ENCODE data around the gene LDLRAP1.

Gene LDLRAP1

DNA sequence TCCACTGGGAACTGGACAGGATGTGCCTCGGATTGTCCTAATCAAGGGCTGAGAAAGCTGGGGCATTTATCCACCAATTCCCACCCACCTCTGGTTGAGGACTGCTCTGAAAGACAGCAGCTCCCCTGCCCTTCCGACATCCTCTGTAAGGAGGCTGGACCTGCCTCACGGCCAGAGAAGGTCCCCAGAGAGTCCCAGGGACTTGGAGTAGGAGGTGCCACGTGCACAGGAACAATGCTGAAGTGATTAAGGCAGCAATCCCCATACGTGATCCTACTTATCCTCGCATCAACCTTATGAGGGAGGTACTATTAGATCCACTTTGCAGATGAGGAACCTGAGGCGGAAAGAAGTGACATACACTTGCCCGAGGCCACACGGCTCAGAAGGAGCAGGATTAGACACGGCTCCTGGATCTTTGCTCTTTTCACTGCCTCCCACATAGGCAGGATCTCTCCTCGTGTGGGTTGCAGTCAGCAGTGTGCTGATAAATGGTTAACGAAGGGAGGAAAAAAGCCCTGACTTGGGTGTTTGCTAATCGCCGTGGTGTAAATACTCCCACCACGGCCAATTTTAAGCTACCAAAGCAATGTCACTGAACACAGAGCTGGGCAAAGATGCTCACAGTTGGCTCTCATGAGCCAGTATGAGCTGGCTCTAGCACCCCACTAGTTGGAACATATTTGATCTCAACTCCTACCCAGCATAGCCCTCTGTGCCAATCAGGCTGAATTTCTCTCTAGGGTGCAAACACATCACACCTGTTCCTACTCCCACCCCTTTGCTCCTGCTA is 18.6 kb upstream of the LDLRAP1 start:
- DNase-seq (ENCODE audit: low read depth in 2 of 2) = no peak

DNA sequence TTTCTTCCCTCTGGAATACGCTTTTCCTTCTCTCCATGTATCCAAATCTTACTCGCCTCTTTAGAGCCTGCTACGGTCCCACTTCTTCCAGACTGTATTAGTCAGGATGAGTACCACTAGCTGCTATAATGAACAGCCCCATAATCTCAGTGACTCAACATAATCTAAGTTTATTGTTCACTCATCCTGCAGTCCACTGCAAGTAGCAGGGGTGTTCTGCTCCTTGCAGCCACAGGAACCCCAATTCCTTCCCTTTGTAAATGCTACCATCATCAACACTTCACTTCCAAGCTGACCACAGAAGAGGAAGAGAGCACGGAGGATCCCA is 18.1 kb upstream of the LDLRAP1 start:
- no peak for DNase-seq (ENCODE audit: low read depth in 2 of 2)

DNA sequence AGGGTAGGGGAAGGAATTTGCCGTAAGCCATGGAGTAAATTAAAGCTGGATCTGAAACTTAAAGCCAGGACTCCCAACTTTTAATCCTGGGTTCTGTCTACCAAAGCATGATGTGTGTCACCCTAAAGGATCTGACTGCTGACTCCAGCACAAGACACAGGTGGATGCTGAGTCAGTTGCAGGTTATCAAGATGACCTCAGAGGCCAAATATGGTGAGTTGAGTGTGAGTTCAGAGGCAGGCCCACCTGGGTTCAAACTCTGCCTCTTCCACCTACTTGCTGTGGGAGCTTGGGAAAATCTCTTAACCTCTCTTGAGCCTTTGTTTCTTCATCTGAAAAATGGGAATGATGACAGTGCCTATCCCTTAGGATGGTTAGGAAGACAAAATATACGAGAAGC is 16.7 kb upstream of the LDLRAP1 start:
- no peak for DNase-seq (ENCODE audit: low read depth in 2 of 2)

DNA sequence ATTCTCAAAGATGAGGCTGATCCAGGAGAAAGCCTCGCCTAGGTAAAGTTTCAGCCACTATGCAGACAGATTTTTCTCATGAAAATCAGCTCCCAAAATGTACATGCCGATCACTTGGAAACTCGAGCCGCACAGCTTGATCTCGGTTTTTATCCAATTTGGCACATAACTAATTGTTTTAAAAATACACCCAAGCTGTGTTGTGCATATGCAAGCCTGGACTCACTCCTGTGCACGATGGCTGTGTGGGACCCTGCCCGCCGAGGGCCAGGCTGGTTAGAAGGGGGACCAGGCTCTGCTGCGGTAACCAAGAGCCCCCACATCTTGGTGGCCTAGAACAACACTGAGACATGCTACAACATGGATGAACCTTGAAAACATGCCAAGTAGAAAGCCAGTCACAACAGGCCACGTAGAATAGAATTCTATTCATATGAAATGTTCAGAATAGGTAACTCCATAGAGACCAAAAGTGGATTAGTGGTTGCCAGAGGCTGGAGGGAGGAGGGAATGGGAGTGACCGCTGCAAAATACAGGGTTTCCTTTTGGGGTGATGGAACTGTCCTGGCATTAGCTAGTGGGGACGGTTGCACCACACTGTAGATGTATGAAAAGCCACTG is 16.1 kb upstream of the LDLRAP1 start:
- DNase-seq (ENCODE audit: low read depth in 2 of 2) = no peak

DNA sequence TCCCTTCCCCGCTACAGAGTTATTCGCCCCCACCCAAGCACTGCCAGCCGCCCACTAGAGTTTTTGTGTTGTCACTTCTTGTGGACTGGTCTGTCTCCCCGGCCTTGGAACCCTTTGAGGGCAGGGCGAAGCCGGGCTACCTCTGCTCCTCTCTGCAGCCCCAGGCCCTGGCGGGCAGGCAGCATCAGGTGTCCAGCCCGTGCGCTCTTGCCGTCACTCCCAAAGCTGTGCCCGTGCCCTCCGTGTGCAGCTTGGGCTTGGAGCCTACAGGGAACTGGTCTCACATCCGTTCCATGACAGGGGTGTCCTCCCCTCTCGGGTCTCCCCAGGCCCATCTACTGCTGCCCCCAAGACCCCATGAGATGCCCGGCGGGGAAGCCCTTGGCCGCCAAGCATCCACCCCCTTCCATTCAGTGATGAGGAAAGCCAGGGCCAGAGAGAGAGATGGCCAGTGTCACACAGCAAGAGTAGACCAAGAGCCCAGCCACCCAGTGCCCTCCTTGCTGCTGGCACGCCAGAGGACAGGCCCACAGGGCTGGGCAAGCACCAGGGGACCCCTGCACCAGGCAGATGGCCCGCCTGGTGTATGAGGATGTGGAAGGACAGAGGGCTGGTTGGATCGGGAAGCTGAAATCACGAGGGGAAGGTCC is 15.3 kb upstream of the LDLRAP1 start:
- DNase-seq (ENCODE audit: low read depth in 2 of 2) = no peak

DNA sequence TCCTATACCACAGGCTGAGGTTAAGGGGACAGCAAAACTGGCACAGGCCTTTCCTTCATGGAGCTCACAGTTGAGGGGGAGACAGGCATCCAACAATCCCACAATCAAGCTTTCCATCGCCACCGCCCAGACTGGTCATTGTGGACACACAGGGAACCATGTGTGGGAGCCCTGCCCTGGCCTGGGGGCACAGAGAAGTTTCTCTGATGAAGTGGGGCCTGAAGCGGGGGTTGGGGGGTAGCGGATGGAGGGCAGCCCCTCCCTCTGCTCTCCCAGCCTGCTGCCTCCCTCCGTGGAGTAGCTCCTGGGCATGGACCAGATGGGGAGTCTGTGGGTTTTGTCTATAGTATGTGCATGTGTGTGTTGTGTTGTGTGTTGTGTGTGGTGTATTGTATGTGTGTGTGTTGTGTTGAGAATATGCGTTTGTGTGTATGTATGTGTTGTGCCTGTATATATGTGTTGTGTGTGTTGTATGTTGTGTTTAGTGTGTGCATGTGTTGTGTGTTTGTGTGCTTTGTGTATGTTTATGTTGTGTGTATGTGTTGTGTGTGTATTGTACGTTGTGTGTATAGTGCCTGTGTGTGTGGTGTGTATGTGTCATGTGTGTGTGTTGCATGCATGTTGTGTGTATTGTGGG is 14.4 kb upstream of the LDLRAP1 start:
- no peak for DNase-seq (ENCODE audit: low read depth in 2 of 2)

DNA sequence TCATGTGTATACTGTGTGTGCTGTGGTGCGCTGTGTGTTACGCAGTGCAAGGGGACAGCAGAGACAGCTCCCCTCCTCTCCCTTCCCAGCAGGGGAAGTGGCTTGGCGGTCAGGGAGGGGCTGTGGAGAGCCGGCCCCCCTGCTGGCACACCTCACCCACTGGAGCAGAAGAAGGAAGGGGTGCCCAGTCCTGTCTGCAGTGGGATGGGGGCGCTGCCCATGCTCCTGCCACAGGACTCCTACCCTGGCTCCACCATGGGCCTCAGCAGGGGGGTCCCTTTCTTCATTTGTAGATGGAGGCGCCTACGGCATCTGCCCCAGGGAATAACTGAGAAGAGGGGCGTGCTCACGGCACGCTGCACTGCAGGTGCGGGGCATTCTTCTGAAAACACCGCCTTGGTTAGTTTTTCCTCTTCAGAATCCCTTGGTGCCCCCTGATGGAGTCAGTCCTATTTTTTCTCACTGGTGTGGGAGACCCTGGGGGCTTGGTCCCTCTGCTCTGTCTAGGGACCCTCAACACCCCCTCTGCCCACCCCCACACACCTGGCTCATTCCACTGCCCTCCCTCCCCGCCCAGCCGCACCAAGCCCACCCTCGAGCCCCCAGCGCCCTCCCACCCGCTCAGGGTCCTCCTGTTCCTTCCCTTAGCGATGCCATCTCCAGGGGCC is 13.8 kb upstream of the LDLRAP1 start:
- DNase-seq (ENCODE audit: low read depth in 2 of 2) = no peak

DNA sequence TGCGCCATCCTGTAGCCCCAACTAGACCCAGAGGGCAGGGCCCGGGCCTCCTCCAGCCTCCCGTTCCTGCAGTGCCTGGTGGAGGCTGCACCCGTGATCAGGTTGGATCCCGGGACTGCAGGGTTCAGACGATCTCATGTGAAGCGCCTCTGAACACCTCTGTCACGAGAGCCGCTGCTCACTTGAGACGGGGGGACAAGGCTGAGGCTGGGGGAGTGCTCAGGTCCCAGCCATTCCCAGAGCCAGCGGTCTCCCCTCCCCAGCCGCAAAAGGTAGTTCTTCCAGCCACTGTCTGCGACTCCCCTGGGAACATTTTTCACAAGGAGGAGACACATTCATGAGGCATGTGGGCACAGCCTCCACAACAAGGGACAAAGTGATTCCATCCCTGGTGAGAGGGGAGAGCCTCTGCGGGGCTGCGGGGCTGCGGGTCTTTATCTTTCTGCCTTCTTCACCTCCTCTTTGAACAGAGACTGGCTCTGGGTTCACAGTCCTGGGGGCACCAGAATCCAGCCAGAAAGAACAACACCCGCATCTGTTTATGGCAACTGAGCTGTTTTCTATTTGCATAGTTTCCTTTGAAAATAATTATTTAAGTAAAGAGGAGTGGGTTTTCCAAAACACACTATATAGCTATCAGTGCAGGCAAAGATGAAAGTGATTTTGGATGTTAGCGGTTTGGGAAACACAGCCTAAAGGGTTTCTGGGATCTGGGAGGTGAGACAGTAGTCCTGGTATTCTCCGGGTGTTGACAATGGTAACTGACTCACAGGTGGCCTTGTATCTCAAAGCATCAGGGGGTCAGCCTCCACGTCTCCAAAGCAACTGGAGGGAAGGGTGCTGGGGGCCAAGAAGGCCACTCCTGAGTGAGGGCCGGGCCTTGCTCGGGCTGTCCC is 13.0 kb upstream of the LDLRAP1 start:
- DNase-seq (ENCODE audit: low read depth in 2 of 2) = no peak

DNA sequence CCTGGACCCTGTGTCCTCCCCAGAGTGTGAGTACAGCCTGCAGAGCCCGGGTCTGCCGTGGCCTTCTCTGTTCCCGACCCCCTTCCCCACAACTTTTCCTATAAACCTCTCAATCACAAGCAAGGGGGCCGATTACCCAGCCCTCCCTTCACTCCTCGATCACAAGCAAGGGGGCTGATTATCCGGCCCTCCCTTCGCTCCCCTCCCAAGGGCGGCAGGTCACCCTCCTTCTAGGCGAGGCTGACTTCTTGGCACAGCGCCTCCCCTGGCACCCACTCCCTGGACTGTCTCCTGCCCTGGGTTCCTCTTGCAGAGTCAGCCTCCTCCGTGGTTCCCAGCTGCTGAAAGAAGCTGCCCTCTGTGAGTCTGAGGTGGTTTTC is 12.3 kb upstream of the LDLRAP1 start:
- no peak for DNase-seq (ENCODE audit: low read depth in 2 of 2)

DNA sequence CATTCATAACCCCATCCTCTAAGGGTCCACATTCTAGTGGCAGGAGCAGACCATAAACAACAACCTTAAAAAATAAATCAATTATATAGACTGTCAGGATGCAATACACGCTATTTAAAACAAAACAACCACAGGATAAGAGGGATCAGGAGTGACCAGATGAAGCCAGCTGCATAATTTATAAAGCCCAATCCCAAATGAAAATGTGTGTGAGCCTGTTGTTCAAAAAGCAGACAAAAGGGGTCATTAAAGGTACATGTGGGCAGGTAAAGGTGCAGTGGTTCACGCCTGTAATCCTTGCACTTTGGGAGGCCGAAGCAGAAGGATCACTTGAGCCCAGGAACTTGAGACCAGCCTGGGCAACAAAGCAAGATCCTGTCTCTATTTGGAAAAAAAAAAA is 10.4 kb upstream of the LDLRAP1 start:
- no peak for DNase-seq (ENCODE audit: low read depth in 2 of 2)

DNA sequence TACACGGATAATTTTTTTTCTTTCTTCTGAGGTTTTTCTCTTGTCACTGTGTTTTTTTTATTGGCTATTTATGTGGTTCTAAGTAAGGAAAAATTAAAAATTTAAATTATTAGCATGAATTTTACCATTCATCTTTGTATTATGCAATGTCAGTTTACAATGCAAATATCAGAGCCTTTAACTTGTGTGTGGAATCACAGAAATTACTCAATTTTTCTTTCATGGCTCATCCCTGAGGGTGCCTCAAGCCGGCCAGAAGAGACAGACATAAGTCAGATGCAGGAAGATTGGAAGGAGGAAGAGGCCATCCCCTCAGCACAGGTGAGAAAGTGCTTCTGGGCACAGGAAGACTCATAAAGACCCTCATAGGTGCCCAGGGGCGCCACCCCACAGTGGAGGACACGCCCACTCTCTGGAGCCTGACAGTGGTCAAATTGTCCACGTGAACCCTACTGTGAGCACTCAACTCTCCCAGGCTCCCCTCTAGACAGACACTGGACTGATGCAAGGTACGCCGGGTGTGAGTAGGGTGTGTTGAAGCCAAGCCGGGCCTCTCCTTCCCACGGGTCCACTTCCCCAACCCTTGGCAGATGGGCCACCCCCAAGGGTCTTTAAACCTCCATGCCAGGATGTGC is 9.5 kb upstream of the LDLRAP1 start:
- no peak for DNase-seq (ENCODE audit: low read depth in 2 of 2)

DNA sequence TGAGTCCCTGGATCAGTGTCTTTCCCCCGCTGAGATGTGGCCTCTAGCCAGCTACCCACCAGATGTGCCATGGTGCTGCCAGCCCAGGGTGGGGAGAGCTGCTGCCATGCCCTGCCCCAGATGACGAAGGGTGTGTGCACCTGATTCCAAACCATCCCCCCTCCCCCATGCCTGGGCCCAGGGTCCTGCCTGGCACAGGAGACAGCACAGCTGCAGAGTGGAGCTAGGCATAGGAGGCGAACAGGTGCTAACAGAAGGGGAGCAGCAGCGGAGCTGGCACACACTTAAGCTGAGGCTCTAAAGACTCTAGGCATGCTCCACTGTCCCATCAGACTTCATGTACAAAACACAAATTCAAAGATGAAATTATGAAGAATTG is 9.0 kb upstream of the LDLRAP1 start:
- no peak for DNase-seq (ENCODE audit: low read depth in 2 of 2)

DNA sequence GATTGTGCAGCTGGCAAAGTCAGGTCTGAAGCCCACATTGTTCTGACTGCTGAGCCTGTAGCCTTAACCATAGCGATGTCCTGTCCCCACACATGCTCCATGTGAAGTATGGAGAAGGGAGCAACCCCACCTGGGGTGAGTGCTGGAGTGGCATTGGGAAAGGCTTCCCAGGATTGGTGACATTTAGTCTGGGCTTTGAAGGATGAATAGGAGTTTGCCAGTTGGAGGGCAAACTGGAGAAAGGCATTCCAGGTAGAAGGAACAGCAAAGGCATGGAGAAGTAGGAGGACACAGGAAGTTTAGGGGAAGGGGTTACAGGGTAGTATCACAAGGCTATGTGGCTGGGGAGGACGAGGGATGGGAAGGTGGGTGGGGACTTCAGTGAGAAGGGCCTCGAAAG is 7.3 kb upstream of the LDLRAP1 start:
- no peak for DNase-seq (ENCODE audit: low read depth in 2 of 2)

DNA sequence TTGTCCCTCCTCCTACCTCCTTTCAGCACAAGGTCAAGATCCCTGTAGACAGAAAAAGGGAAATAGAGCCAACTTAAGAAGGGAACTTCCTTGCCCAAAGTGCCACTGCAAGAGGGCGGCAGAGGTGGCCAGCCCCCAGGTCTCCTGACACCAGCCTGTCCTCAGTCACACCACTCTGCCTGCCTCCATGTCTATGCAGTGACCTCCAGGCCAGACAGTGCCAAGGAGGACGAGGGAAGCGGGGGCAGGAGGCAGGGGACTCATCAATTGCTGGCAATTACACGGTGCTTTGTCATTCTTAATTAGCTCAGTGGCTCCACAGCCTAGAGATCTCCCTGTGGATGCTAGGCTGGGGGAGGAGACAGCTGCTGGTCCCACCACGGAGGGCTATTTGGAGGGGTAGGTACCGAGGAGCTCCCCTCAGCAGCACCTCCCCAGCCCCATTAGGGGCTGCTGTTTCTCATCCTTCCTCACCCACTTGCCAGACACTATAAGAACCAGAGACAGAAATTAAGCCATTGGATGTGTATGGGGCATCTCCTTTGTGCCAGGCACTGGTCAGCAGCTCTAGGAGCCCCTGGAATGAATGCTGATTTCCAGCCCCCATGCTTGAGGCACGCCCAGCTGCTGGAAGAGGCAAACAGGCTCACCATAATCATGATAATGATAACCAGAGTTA is 6.1 kb upstream of the LDLRAP1 start:
- DNase-seq (ENCODE audit: low read depth in 2 of 2) = no peak

DNA sequence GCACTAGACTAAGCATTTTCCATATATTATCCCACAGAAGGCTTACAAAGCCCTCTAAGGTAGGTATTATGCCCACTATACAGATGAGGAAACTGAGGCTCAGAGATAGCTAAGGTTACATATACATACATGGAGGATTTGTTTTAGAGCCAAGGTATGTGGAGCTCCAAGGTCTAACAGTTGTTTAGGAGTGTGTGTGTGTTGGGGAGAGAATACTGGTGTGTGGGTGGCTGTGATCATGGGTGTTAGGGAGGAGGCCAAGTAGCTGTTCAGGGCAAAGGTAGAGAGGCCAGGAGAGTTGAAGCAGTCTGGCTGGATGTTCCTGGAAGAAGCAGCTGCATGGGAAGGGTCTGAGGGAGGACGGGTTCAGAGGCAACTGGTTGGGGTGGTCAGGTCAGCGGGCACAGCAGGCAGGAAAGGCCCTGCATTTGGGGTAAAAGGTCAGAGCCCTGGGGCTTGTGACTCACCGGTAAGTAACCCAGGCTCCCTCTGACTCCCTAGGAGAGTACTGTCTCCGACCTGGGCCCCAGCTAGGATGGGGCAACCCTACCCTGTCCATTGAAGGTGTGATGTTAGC is 5.1 kb upstream of the LDLRAP1 start:
- DNase-seq (ENCODE audit: low read depth in 2 of 2) = no peak

DNA sequence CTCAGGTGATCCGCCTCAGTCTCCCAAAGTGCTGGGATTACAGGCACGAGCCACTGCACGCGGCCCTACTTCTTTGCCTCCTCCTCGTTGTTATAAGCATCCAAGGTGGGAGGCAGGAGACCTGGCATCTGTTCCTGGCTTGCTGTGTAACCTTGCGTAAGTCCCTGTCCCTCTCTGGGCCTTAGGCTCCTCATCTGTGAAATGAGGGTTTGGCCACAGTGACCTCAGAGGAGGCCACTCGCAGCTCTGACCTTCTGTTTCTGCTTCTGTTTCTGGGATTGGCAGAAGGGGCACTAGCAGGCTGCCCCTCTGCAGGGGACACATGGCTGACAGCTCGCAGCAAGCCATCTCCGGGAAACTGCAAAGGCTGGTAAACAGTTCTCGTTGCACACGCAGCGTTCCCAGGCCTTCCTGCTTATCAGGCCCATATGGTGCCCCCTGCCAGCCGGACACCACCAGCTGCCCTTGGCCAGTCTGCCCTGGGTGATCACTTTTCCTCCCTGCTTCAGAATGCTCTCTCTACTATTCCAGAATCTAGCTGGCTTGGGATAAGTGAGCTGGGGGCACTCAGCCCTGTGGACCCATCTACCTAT is 2.6 kb upstream of the LDLRAP1 start:
- no peak for DNase-seq (ENCODE audit: low read depth in 2 of 2)

DNA sequence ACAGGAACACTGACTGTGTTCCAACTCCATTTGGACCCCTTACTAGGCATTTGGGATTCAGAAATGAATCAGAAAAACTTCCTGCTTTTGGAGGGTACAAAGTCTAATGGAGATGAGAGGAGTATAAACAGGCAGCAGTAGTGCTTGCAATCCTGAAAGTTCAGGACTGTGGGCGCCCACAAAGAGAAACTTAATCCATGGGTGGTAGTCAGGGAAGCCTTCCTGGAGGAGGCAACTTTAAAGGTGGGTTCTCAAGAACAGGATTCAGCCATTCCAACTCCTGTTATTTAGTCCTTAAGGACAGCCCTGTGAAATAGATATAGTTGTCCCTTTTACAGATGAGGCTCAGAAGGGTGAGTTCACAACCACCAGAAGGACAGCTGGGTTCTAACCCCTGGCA is 2.0 kb upstream of the LDLRAP1 start:
- no peak for DNase-seq (ENCODE audit: low read depth in 2 of 2)

DNA sequence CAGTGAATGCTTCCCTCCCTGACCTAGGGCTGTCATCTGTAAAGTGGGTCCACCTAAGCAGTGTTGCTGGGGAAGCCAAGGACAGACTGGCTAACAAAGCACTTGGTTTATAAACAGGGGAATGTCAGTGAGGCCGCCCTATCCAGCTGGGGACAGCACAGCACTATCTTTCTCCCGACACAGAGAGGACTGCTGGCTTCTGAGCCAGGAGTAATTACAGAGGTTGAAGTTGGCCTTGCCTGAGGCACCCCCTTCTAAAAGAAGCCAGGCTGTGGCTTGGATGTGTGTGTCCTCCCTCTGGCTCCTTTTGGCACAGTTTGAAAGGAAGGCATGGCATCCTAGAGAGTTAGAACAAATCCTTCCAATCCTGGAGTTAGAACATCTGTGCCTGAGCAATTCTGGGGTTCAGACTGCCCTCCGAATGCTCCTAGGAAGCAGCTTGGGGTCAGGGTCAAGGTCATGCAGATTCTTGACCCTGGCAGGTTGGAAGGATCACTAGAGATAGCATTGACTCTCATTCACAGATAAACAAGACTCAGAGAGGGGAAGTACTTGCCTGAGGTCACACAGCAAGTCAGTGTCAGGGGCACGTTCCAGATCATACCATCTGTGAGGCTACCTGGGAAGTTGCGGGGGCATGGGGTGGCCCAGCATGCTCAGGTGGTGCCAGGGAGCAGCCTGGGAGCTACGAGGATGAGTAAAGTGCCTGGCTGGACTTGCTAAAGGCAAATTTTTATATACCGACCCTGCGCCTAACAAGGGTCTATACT is 1.3 kb upstream of the LDLRAP1 start:
- DNase-seq (ENCODE audit: low read depth in 2 of 2) = no peak

DNA sequence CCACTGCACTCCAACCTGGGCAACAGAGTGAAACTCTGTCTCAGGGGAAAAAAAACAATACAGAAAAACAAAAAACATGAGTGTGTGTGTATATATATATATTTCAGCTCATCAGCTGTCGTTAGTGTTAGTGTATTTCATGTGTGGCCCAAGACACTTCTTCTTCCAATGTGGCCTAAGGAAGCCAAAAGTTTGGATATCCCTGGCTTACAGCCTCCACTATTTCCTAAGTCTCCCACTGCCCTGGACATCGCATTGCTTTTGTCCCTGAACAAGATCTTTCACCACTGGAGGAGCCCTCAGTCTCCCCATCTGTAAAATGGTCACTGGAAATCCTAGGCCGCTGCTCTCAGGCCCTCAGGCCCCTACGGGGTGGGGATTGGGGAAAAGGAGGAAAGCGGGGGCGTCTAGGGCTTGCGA is 391 bp upstream of the LDLRAP1 start:
- no peak for DNase-seq (ENCODE audit: low read depth in 2 of 2)

All from stimulated activated CD4-positive, alpha-beta T cell treated with anti-CD3 and anti-CD28 coated beads, Interleukin-4, amount 100 ng/mL, for 48 hours (primary cell).